ENCODE results near the gene GJB3.

- TF ChIP-seq LEF1 (IDR thresholded peaks at IDR 0.05; ENCODE audit: borderline replicate concordance) = no peak
- no peak for TF ChIP-seq ELF4 (IDR thresholded peaks at IDR 0.05)
- TF ChIP-seq FOXK2 (IDR thresholded peaks at IDR 0.05) = no peak
- TF ChIP-seq TARDBP (IDR thresholded peaks at IDR 0.05) = no peak
- TF ChIP-seq L3MBTL2 (conservative IDR thresholded peaks at IDR 0.05) = no peak
- no peak for TF ChIP-seq NFRKB (IDR thresholded peaks at IDR 0.05)
Observed at GRCh38 chr1:34746101-34746500, 34.9 kb upstream of the GJB3 start.

All from HEK293T (cell line).